HG03025 (cell line): ENCODE measurements around the gene CILP2.

Experiments
- ATAC-seq: cut with Tn5 transposase; IDR thresholded peaks from one replicate; pipeline ENCODE4 v1.9.1; 2021; ENCODE audit warnings: mild to moderate bottlenecking, moderate library complexity; ENCODE audit not compliant: unreplicated experiment, low FRiP score

The CILP2 gene, protein sequence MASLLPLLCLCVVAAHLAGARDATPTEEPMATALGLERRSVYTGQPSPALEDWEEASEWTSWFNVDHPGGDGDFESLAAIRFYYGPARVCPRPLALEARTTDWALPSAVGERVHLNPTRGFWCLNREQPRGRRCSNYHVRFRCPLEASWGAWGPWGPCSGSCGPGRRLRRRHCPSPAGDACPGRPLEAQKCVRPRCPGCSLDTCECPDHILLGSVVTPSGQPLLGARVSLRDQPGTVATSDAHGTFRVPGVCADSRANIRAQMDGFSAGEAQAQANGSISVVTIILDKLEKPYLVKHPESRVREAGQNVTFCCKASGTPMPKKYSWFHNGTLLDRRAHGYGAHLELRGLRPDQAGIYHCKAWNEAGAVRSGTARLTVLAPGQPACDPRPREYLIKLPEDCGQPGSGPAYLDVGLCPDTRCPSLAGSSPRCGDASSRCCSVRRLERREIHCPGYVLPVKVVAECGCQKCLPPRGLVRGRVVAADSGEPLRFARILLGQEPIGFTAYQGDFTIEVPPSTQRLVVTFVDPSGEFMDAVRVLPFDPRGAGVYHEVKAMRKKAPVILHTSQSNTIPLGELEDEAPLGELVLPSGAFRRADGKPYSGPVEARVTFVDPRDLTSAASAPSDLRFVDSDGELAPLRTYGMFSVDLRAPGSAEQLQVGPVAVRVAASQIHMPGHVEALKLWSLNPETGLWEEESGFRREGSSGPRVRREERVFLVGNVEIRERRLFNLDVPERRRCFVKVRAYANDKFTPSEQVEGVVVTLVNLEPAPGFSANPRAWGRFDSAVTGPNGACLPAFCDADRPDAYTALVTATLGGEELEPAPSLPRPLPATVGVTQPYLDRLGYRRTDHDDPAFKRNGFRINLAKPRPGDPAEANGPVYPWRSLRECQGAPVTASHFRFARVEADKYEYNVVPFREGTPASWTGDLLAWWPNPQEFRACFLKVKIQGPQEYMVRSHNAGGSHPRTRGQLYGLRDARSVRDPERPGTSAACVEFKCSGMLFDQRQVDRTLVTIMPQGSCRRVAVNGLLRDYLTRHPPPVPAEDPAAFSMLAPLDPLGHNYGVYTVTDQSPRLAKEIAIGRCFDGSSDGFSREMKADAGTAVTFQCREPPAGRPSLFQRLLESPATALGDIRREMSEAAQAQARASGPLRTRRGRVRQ

GRCh38 chr19:19538061-19538784 lies at the start of gene CILP2:
Gene CILP2, plus strand, starts transcription at chr19:19538265. Its CDS starts 85 bp downstream, at chr19:19538350.
- ATAC-seq: no peak

GRCh38 chr19:19488875-19489690 lies 49.0 kb upstream of the CILP2 start:
- no peak for ATAC-seq

GRCh38 chr19:19489804-19490204 lies 48.3 kb upstream of the CILP2 start:
- ATAC-seq: no peak

GRCh38 chr19:19490214-19490968 lies 47.7 kb upstream of the CILP2 start:
- ATAC-seq: no peak

- ATAC-seq: no peak
Observed at GRCh38 chr19:19491321-19492025, 46.6 kb upstream of the CILP2 start.

GRCh38 chr19:19492026-19492610 lies 45.9 kb upstream of the CILP2 start:
- ATAC-seq: no peak

DNA sequence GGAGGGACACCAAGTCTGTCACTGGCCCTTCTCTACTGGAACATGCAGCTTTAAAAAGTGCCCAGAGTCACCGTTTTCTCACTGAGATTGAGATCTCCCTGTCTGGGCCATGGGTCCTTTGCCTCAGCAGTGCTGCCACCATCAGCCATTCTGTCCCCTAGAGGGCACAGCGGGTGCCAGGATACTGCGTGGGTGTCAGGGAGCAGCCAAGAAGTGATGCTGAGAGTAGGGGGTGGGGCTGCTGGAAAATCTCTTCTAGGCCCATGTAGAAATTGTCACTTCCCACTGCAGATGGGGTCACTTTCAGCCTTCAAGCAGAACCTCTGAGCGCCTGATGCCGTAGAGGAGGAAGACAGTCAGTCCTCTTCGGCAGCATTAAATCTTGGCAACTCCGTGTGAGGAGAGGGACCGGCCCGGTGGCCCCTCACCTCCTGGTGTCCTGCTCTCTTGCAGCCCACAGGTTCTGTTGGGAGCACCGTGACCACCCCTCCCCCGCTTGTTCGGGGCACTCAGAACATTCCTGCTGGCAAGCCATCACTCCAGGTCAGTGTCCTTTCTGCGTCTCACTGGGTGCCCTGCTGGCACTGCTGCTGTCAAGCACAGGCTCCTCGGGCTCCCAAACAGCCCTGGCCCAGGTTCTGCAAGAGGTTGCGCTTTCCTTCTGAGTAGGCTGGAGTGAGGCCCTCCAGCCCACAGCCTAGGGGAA lies 44.1 kb upstream of the CILP2 start:
- no peak for ATAC-seq

DNA sequence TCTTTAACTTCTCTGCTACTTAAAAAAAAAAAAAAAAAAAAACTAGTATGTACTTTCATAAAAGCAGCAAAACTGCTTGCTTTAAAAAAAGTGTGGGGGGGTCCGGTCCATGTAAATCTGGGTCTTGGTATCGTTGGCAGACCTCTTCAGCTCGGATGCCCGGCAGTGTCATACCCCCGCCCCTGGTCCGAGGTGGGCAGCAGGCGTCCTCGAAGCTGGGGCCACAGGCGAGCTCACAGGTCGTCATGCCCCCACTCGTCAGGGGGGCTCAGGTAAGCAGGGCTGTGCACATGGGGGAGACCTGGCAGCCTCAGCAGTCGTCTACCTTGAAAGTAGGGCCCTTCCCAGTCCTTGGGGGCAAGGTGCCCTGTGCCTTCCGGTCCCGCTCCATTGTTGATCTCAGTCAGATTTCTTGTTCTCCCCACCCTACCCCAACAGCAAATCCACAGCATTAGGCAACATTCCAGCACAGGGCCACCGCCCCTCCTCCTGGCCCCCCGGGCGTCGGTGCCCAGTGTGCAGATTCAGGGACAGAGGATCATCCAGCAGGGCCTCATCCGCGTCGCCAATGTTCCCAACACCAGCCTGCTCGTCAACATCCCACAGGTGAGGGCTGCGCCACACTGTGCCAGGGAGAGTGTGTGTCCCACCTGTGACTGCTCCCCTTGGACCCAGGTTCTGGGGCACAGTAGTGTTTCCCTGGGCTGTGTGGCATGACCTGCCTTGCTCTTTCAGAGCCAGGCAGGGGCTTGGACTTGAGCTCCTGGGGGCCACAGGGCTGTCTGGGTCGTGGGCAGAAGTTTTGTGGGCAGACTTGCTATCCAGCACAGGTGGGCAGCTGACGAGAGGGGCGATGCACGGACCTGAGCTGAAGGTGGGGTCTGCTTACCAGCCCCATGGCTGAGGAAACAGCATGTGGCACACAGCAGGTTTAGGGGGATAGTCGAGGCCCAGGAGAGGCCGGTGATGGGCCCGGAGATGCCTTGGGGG lies 42.2 kb upstream of the CILP2 start:
- no peak for ATAC-seq

- no peak for ATAC-seq
Observed at GRCh38 chr19:19498255-19498991, 39.6 kb upstream of the CILP2 start.

DNA sequence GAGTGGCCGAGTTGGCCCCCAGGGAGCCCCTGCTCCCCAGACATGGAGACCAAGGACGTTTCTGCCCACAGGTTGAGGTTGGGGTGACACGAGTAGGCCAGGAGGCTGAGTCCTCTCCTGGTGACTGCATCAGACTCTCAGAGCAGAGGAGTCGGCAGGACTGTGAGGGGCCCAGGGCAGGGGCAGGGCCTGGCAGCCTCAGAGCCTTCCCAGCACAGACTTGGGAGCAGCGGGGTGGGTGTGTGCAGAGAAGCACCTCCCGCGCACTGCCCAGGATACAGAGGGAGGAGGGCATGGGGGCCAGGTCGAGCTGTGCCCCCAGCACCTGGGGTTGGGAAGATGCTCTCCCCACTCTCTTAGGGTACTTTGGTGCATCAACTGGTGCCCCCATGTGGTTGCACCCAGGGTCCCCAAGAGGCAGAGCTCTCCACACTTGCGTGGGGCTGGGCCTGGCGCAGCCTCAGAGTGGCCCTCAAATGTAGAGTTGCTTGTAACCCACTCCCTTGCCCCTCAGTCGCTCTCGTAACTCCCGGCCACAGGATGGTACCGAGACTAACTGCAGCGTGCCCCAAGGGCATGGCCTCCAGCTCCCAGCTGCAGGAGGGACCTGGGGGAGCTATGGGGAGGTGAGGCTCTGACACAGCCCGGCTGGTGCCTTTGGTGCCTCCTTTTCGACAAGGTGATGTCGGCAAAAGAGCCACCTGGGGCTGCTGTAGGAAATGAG lies 38.6 kb upstream of the CILP2 start:
- no peak for ATAC-seq

GRCh38 chr19:19500975-19501644 lies 37.0 kb upstream of the CILP2 start:
- no peak for ATAC-seq

DNA sequence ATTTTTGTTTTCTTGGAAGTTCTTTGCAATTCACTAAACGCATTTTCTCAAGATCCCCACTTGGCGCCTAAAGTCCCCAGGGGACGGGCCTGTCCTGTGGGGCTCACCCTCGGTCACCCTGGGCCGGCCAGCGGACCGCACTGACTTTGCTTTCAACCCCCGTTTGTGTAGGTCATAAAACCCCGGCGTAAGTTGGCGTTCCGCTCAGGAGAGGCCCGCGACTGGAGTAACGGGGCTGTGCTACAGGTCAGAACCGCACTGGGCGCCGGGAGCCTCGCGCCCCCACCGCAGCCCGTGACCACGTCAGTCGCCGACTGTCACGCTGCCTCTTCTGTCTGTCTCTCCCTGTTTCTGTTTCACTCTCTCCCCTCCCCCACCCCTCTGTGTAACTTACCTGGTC lies 36.3 kb upstream of the CILP2 start:
- no peak for ATAC-seq

DNA sequence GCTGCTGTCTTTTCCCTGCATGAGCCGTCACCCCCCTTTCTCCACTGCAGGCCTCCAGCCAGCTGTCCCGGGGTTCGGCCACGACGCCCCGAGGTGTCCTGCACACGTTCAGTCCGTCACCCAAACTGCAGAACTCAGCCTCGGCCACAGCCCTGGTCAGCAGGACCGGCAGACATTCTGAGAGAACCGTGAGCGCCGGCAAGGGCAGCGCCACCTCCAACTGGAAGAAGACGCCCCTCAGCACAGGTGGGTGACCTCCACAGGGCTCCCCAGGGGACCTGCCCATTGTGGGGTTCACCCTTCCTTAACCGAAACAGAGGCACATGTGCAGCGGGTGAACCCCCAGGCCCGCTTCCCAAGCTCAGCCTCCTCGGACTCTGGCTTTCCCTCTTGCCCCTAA lies 35.8 kb upstream of the CILP2 start:
- no peak for ATAC-seq
